Activated T-cell treated with anti-CD3 and anti-CD28 coated beads for 1 hour (primary cell): ENCODE results near the gene TTLL3.
A peak's percentile ranks its signal among the peaks of the same experiment; 100 is the strongest.
"Not testable (repeated sequence)": the region's sequence is repeated elsewhere in the genome, so short reads cannot be mapped to it uniquely, and the experiment has no call there.

Experiments
- DNase-seq: peaks from one replicate; pipeline ENCODE4 v3.0.0-alpha.2; 2020; ENCODE audit warnings: low read depth

The TTLL3 gene

DNA sequence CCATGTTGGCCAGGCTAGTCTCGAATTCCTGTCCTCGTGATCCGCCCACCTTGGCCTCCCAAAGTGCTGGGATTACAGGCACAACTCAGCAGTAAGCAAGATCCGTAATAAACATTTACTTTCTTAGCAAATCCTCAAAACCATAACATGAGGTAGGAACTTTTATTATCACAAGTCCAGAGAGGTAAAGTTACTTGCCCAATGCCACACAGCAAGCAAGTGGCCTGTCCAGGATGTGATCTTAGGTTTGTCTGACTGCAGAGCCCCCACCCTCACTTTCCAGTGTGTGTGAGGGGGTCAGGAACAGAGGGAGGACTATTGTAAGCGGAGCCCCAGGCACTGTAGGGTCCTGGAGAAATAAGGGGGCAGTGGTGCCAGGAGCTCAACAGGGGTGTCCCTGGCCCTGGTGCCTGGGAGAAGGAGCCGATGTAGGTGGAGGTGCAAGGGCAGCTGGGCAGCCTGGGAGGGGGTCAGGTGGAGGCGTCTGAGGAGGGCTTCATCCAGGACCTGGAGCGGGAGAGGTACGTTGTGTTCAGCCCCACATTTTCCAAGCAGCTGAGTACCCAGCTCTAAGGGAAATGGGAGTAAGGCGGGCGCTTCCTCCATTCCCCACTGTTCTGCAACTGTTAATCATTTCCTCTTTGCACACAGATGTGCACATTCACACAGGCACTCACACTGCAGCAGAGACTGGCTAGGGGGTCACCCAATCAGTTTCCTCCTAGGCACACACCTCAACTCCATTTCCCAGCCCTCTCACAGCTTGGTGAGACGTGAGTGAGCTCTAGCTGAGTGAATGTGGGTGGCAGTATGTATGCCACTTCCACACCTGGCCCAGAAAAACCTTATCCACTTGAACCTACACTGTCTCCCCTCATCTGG lies 27.9 kb downstream of the TTLL3 start:
- DNase-seq = no peak

DNA sequence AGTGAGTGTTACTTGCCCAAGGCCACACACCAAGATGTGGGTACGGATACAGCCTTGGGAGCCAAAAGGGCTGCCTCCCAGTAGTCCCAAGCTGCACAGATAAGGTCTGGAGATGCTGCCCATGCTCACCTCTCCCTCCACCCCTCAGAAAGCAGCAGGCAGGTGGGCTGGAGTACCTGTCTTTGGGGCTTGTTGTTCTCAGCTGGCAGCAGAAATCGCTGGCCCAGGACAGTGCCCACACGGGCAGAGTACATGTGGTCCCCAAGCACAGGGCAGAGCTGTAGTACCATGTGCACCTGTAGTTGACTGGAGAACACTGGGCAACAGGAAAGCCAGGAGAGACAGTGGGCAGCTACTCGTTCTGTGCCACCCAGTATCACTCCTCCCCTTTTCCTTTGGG lies 28.8 kb downstream of the TTLL3 start:
- DNase-seq = no peak

DNA sequence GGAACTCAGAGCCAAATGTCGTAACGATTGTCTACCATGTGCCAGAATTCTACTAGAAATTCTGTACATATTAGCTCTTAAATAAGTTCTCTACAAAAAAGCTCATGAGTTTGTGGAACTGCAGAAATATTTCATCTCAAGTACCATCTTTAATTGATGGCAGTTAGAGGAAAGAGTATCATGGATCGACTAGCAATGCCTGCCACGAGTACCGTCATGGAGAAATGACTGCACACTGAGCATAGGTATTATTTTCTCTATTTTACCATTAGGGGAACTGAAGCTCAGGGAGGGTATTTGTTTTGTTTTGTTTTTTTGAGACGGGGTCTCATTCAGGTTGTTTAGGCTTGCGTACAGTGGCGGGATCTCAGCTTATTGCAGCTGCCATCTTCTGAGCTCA lies 31.0 kb downstream of the TTLL3 start:
- DNase-seq = no peak

DNA sequence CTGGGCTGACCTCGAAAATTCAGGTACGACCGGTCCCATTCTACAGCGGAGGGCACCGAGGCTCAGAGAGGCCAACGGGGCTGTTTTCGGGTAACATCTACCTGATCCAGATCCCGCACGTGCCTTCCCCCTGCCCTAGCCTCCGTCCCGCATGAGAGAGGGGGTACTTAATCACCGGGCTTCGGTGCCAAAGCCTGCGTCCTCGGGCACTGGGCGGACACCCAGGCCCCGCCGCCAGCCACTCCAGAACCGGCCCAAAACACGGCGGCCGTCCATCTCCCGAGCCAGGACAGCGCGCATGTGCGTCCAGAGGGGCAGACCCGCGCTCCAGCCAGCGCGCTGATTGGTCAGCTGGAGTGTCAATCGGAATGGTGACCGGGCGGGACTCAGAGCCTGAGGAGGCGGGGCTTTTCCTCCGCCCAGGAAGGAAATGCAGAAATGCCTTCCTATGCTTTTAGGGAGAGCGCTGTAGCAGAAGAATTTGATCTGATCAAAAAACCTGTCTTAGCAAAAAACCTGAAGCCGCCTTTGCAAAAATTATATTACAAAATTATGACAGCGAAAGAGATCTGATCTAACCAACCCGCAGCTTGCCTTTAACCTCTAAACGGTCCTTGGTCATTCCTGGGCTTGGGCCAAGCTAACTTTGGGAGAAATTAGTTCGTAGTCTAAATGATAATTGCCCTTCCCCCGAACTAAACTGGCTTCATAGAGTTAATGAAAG lies 33.8 kb downstream of the TTLL3 start, which contains the start of gene RPUSD3:
RPUSD3 (minus strand) TSS at position 294 of the 724 bp plus-strand sequence; CDS start at position 276, 18 bp downstream.
- peak; percentile 98 for DNase-seq

DNA sequence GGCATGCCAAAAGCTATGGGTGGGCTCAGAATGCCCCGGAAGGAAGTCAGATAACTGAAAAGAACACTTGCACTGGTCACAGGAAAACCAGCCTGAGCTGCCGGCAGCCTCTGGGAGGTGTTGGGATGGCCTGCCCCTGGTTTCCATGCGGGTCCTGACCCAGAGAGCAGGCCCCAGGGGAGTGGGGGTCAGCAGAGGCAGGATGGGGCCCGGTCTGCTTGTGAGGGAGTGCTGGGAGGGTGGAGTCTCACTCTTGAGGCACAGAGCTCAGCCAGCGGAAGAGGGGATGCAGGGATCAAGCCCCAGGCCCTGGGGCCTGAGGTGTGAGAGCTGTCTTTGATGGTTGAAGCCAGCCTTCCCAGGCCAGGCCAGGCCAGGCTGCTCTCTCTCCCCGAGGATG lies 36.2 kb downstream of the TTLL3 start:
- DNase-seq = no peak

DNA sequence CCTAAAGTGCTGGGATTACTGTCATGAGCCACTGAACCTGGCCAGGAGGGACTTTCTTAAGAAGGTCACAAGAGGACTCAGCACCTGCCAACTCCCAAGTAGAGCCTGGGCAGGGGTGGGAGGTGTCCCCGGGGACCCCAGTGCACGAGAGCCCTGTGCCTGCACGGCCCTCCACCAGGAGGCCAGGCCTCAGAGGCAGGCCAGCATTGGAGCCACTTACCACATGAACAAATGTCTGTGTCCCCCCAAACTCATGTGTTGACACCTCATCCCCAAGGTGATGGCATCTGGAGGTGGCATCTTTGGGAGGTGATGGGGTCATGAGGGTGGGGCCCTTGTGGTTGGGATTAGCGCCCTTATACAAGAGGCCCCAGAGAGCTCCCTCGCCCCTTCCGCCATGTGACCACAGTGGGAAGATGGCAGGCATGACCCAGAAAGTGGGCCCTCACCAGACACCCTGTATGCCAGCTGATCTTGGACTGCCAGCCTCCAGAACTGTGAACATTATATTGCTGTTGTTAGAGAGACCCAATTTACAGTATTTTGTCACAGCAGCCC lies 36.9 kb downstream of the TTLL3 start:
- DNase-seq = no peak

DNA sequence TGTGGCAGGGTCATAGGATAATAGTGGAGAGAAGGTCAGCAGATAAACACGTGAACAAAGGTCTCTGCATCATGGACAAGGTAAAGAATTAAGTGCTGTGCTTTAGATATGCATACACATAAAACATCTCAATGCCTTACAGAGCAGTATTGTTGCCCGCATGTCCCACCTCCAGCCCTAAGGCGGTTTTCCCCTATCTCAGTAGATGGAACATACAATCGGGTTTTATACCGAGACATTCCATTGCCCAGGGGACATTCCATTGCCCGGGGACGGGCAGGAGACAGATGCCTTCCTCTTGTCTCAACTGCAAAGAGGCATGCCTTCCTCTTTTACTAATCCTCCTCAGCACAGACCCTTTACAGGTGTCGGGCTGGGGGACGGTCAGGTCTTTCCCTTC lies 37.8 kb downstream of the TTLL3 start:
- not testable (repeated sequence) for DNase-seq

DNA sequence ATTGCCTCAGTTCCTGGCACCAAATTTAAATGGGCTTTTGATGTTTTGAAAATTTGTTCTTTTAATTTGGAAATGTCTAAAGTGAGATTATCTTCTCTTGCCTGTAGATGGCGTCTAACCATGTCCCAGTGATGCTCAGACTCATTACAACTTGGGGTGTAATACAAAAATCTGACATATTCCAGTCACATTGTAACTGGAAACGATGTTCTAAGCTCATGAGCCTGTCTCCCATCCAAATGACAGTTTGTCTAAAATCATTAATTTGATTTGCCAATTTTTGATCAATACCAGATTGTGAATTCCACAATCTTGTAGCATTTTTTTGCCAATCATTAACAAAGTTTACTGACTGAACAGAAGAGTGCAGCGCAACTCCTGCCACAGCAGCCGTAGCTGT lies 38.8 kb downstream of the TTLL3 start:
- not testable (repeated sequence) for DNase-seq

DNA sequence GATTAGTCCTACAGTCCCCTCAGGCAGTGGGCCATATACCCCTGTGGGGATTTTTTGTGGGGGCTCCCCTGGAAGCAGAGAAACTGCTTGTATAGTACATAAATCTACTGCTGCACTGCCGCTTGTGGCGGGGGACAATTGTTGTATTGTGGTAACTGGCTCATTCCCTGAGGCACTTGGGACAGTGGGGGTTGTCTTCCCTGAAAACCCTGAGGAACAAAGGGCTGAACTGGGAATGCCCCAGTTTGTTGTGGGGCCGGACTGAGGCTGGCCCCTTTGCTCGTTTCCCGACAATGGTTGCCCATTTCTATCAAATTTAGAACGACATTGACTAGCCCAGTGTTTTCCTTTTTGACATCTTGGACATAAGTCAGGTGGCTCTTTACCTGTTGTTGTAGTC lies 41.3 kb downstream of the TTLL3 start:
- DNase-seq = not testable (repeated sequence)

DNA sequence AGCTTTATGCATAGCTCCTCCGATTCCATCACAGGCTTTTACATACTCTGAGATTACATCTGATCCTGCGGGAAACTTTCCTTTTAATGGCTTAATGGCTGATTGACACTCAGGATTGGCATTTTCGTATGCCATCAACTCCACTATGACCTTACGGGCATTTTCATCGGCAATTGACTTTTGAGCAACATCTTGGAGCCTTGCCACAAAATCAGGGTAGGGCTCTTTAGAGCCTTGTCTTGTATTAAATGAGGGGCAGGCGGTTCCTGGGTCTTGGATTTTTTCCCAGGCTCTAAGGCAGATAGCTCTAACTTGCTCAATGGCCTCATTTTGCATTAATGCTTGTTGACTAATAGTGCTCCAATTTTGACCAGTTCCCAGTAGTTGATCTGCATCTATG lies 41.9 kb downstream of the TTLL3 start:
- not testable (repeated sequence) for DNase-seq

DNA sequence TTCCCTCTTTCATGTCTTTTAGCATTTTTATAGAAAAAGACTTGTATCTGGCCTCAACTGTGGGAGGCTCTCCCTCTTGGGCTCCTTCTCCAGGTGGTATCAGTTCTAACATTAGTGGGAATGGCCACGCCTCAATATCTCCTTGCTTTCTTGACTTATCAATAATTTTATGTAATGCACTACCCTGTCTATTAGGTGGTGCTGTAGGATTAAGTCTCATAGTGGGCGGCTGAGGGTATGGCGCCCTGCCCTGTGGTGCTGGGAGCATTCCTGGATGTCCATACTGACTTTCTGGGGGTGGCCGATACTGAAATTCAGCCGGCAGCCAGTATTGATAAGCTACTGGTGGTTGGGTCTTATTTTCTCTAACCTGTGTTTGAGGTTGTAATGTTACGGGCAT lies 42.5 kb downstream of the TTLL3 start:
- DNase-seq = no peak

DNA sequence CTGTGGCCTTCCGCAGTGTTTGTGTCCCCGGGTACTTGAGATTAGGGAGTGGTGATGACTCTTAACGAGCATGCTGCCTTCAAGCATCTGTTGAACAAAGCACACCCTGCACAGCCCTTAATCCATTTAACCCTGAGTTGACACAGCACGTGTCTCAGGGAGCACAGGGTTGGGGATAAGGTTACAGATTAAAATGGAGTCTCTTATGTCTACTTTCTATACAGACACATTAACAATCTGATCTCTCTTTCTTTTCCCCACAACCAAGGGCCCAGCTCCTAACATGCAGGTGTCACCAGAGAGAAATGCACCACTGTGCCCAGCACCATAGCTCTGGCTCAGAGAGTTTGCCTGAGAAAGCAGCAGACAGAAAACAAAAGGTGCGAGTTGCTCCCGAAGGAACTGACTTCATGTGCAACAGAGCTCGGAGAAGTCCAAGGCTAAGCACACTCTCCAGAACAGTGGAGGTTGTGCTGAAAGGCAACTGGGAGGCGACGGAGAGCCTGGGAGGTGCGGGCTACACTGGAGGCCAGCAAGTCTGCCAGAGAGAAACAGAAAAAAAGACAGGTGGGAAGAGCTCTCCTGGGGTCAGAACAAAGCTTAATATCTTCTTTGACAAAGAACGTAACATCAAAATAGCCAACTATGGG lies 44.4 kb downstream of the TTLL3 start:
- DNase-seq = not testable (repeated sequence)

DNA sequence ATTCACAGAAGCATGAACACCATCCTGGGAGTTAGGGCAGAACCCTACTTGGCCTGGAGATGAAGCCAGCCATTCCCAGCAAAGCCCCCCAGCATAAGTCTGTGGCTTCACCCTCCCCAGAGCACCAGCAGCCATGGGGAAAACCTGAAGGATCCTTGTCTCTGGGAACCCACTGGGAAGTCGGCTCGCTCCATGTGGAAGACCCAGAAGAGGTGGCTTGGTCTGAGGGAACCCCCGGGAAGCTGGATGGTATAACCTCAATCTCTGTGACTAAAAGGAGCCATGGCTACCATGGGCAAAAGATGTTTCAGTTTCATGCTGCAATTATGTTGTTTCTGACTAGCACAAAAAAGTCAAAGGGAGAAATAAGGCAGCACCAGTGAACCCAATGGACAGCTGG lies 45.5 kb downstream of the TTLL3 start:
- no peak for DNase-seq

DNA sequence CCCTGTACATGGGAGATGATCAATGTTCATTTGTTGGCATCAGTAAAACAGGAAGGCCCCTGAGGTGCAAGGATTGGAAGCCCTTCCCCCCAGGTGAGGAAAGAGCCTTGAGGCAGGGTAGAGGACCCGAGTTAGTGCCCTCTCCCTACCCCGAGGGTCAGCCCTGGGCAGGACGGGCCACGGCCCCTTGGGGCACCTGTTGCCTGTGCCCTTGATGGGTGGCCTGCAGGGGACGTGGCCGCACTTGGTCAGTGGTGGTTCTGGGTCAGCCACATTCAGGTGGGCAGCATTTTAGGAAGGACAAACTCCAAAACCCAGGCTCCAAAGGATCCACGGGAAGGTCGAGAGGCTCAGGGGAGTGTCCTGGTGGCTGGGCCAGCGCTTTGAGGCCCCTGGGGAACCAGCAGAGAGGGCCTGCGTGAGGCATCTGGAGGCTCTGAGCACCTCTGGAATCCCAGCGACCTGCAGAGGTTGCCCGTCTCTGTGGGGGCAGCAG lies 49.5 kb downstream of the TTLL3 start:
- no peak for DNase-seq

DNA sequence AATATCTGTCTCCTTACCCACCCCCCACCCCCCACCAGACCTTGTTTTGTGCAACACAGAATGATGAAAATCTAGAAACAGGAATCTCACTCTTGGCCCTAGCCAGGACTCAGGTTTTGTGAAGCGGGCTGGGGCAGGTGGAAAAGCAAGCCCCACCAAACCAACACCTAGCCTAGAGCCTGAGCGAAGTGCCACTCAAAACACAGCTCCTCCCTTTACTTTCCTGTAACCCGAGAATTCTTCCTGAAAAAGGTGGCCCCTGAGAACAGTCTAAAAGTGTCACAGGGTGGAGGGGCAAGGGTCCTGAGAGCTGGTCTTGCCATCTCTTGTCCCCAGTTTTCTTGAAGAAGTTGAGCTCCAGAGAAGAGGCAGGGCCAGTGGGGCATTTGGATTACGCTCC lies 51.1 kb downstream of the TTLL3 start:
- no peak for DNase-seq

DNA sequence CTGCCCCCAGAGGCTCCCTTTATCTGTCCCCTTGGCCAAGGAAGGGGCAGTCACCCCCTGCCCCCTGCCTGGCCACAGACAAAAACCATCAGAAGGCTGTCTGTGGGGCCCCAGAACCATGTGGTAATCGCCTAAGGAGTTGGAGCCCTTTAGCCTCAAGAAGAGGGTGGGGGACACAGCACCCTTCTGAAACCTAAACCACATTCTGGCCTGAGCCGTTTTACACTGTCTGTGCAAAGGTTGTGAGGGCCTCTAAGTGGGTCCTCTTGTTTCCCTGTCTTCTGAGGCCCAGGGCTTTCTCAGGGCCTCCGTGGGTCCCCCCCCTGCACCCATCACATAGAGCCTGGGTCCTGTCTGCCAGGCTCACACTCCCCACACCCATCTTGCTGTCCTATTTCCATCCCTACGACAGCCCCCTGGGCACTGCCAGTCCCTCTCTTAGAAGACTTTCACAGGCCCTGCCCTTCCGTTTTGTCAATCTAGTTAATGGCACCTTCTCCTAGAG lies 51.6 kb downstream of the TTLL3 start:
- no peak for DNase-seq

DNA sequence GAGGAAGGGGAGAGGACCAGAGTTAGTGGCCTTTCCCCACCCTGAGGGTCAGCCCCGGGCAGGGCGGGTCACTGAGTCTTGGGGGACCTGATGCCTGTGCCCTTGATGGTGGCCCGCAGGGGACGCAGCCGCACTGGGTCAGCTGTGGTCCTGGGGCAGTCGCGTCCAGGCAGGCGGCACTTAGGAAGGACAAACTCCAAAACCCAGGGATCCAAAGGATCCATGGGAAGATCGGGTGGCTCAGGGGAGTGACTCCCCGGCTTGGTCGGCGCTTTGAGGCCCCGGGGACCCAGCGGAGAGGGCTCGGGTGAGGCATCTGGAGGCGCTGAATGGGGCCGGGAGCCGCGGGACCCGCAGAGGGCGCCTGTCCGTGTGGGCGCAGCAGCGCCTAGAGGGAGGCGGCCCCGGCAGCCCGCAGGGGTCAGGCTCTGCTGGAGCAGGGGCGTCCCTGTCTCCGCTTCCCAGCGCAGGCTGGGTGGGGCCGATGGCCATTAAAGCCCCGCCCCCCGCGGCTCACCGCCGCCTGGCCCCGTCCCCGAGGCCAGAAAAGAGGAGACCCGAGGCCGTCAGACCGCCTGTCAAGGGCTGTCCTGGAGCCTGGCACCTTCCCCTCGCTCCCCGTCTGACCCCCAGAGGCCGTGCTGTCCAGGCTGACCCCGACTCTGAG lies 52.5 kb downstream of the TTLL3 start:
- DNase-seq = no peak

DNA sequence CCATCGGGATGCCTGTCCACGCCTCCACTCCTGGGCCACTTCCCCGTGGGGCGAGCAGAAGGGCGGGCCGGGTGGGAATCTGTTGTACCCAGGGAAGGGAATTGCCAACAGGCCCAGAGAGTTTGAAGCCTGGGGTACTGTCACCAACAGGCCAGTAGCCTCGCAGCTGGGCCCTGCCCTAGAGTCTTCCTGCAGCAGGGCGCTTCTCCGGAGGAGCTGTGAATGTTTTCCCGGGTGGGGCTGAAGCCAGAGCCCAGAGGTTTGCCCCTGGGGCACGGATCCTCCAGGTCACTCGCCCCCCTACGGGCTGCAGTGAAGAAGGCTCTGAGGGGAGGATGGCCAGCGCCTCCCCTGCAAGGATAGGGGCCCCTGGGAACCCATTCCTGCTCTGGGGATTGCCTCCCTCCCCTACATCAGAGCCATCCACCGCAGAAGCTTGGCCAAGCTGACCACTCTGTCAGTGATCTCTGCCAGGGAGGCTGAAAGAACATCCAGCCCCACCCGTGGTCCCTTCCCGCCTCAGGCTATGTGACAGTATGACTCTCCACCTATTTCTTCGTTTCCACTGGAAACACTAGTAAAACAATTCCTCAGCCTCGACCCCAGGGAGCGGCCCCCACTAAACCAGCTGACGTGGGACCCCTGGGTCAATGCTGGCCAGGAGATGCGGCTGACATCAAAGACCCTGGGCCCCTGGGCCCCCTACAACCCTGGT lies 53.2 kb downstream of the TTLL3 start:
- DNase-seq = no peak

DNA sequence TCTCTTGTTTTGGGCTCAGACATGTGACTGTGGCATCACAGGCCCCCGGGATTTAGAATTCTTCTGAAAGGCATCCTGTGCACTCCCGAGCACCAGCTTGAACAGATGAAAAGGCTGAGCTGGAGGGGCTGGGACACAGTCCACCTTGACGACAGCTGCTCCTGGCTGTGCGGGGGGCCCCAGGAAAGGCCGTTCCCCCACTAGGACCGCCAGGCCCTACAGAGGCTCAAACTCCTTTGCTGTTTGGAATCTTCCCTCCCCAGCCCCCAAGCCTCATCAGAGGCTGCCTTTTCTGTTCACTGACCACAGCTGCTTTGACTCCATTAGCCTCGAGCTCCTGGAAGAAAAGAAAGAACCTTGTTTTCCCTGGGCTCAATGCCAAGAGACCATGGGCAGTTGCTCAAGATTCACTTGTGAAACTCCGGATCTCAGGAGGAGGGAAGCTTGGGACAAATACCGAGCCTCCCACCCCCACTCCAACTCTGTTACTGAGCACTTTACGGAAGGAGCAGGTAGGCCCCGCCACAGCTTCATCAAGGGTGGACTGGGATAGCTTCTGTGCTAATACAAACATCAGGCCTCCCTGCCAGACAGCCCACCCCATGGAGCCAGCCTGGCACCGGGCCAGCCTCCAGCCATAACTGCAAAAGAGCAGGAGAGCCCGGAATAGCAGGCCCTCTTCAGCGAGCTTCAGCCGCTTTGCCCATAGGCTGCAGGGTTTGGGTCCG lies 54.3 kb downstream of the TTLL3 start:
- DNase-seq = no peak

DNA sequence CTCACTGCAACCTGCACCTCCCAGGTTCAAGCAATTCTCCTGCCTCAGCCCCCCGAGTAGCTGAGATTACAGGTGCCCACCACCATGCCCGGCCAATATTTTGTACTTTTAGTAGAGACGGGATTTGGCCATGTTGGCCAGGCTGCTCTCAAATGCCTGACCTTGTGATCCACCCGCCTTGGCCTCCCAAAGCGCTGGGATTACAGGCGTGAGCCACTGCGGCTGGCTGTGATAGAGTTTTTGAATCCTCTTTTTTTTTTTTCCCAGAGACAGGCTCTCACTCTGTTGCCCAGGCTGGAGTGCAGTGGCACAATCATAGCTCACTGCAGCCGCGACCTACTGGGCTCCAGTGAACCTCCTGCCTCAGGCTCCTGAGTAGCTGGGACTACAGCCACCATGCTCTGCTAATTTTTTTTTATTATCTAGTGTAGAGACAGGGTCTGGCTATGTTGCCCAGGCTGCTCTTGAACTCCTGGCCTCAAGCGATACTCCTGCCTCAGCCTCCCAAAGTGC lies 55.1 kb downstream of the TTLL3 start:
- DNase-seq = not testable (repeated sequence)
